Esophagus squamous epithelium (tissue), 4 donors: ENCODE measurements around the gene ZMYM2.

ENCODE experiments used
- CTCF ChIP-seq, 6 experiments: fragments of 450-650 bp in 4 of 6; fragments of 200-600 bp in 2 of 6; sonication (generic) in 2 of 6; IDR thresholded peaks; one replicate each; pipeline ENCODE4 v1.5.1; 2016 to 2019; ENCODE audit warnings: antibody characterized with exemption in 6 of 6, mild to moderate bottlenecking in 4 of 6, moderate library complexity in 4 of 6
- POLR2A ChIP-seq, 4 donors: fragments of 450-650 bp; IDR thresholded peaks; one replicate each; pipeline ENCODE4 v1.6.1; 2017; ENCODE audit warnings: antibody characterized with exemption in 4 of 4, mild to moderate bottlenecking in 4 of 4, moderate library complexity in 3 of 4

- TF ChIP-seq POLR2A (IDR thresholded peaks at IDR 0.05) (no peak), CTCF (IDR thresholded peaks at IDR 0.05) (no peak)
Observed at GRCh38 chr13:19982447-19983043, 24.0 kb downstream of the ZMYM2 start.
